HEK293 (cell line): Measurements from ENCODE around the gene MATCAP1.
A peak's percentile ranks its signal among the peaks of the same experiment; 100 is the strongest.

Experiments used
- CTCF ChIA-PET: fragments of 350-600 bp; formaldehyde crosslinking; extraction: SDS; loops from one replicate; lab custom pipeline; 2021; ENCODE audit warnings: antibody characterized with exemption; lab: Yijun Ruan, JAX
- POLR2A ChIA-PET: fragments of 300-600 bp; formaldehyde crosslinking; extraction: SDS; loops from one replicate; lab custom pipeline; 2020; ENCODE audit warnings: antibody characterized with exemption, inconsistent platforms; lab: Yijun Ruan, JAX
- H3K27ac ChIP-seq: fragments of 200-500 bp; sonication (Bioruptor generic); 2 replicates; pipeline ENCODE4 v1.5.1; 2014; ENCODE audit warnings: low read depth, low read length, control low read depth, inconsistent platforms; ENCODE audit errors: extremely low read depth
- H3K36me3 ChIP-seq, 2 experiments: fragments of 200-500 bp in 1 of 2; sonication (Bioruptor generic) in 1 of 2; 1 replicate in 1 of 2; 2 replicates in 1 of 2; pipeline ENCODE4 v1.5.1; 2014 to 2017; ENCODE audit warnings: inconsistent platforms in 2 of 2, low read length in 2 of 2; ENCODE audit not compliant: control insufficient read depth in 2 of 2, insufficient read depth in 1 of 2
- H3K4me1 ChIP-seq: fragments of 200-500 bp; sonication (Bioruptor generic); 2 replicates; pipeline ENCODE4 v1.5.1; 2014; ENCODE audit warnings: mild to moderate bottlenecking, low read length, inconsistent platforms; ENCODE audit not compliant: control insufficient read depth, insufficient read depth
- H3K4me3 ChIP-seq: 2 replicates; pipeline ENCODE4 v1.5.1; 2011; ENCODE audit warnings: low read depth, mild to moderate bottlenecking, control low read depth, low read length, moderate library complexity
- H3K9me3 ChIP-seq: fragments of 200-500 bp; sonication (Bioruptor generic); 2 replicates; pipeline ENCODE4 v1.5.1; 2014; ENCODE audit warnings: low read depth, low read length, inconsistent platforms; ENCODE audit not compliant: control insufficient read depth, insufficient read depth
- GLIS2 ChIP-seq: fragments of 450-650 bp; formaldehyde crosslinking; IDR thresholded peaks from 2 replicates; pipeline ENCODE4 v1.5.1; 2016; ENCODE audit warnings: missing biosample characterization, missing genetic modification characterization
- KLF16 ChIP-seq: fragments of 450-650 bp; formaldehyde crosslinking; IDR thresholded peaks from 2 replicates; pipeline ENCODE4 v1.5.1; 2017; ENCODE audit warnings: missing biosample characterization, missing genetic modification characterization
- OVOL3 ChIP-seq: fragments of 450-650 bp; formaldehyde crosslinking; IDR thresholded peaks from 2 replicates; pipeline ENCODE4 v1.5.1; 2016; ENCODE audit warnings: missing biosample characterization, missing genetic modification characterization
- PBX3 ChIP-seq: sonication (generic); formaldehyde crosslinking; IDR thresholded peaks from 2 replicates; pipeline ENCODE4 v1.8.1; 2022; ENCODE audit warnings: mild to moderate bottlenecking, moderate library complexity, missing genetic modification reagents
- ZBTB17 ChIP-seq: fragments of 450-650 bp; formaldehyde crosslinking; IDR thresholded peaks from 2 replicates; pipeline ENCODE4 v1.5.1; 2016; ENCODE audit warnings: missing biosample characterization, missing genetic modification characterization
- ZBTB48 ChIP-seq: fragments of 450-650 bp; formaldehyde crosslinking; IDR thresholded peaks from 2 replicates; pipeline ENCODE4 v1.5.1; 2016; ENCODE audit warnings: missing biosample characterization, missing genetic modification characterization
- ZNF184 ChIP-seq: fragments of 450-650 bp; IDR thresholded peaks from 2 replicates; pipeline ENCODE4 v1.5.1; 2018; ENCODE audit warnings: missing biosample characterization, mild to moderate bottlenecking, missing genetic modification characterization
- ZNF335 ChIP-seq: fragments of 450-650 bp; formaldehyde crosslinking; conservative IDR thresholded peaks from 2 replicates; pipeline ENCODE4 v1.5.1; 2016; ENCODE audit warnings: missing biosample characterization, missing genetic modification characterization
- ZNF341 ChIP-seq: fragments of 450-650 bp; formaldehyde crosslinking; IDR thresholded peaks from 2 replicates; pipeline ENCODE4; 2016; ENCODE audit warnings: low read depth, missing biosample characterization, missing genetic modification characterization
- ZNF398 ChIP-seq: fragments of 450-650 bp; formaldehyde crosslinking; IDR thresholded peaks from 2 replicates; pipeline ENCODE4 v1.5.1; 2017; ENCODE audit warnings: missing biosample characterization, missing genetic modification characterization
- ZNF518A ChIP-seq: fragments of 450-650 bp; formaldehyde crosslinking; conservative IDR thresholded peaks from 2 replicates; pipeline ENCODE4 v1.5.1; 2016; ENCODE audit warnings: low read depth, missing biosample characterization, missing genetic modification characterization
- ZNF561 ChIP-seq: fragments of 450-650 bp; IDR thresholded peaks from 2 replicates; pipeline ENCODE4 v1.5.1; 2018; ENCODE audit warnings: missing biosample characterization, missing genetic modification characterization, borderline replicate concordance
- ZNF639 ChIP-seq: fragments of 450-650 bp; formaldehyde crosslinking; IDR thresholded peaks from 2 replicates; pipeline ENCODE4 v1.5.1; 2016; ENCODE audit warnings: missing biosample characterization, missing genetic modification characterization
- ZNF692 ChIP-seq: fragments of 450-650 bp; formaldehyde crosslinking; IDR thresholded peaks from 2 replicates; pipeline ENCODE4 v1.5.1; 2016; ENCODE audit warnings: missing biosample characterization, missing genetic modification characterization
- ZNF777 ChIP-seq: fragments of 450-650 bp; formaldehyde crosslinking; IDR thresholded peaks from 2 replicates; pipeline ENCODE4 v1.5.1; 2017; ENCODE audit warnings: missing biosample characterization, missing genetic modification characterization, borderline replicate concordance
- TF ChIP-seq, protein P1 (sequence below): fragments of 450-650 bp; formaldehyde crosslinking; optimal IDR thresholded peaks from 2 replicates; pipeline ENCODE3; 2016; ENCODE audit warnings: missing biosample characterization, mild to moderate bottlenecking, missing genetic modification characterization
- TF ChIP-seq, protein P2 (sequence below): fragments of 450-650 bp; formaldehyde crosslinking; IDR thresholded peaks from 2 replicates; pipeline ENCODE4 v1.5.1; 2016; ENCODE audit warnings: missing biosample characterization, missing genetic modification characterization

Gene MATCAP1

DNA sequence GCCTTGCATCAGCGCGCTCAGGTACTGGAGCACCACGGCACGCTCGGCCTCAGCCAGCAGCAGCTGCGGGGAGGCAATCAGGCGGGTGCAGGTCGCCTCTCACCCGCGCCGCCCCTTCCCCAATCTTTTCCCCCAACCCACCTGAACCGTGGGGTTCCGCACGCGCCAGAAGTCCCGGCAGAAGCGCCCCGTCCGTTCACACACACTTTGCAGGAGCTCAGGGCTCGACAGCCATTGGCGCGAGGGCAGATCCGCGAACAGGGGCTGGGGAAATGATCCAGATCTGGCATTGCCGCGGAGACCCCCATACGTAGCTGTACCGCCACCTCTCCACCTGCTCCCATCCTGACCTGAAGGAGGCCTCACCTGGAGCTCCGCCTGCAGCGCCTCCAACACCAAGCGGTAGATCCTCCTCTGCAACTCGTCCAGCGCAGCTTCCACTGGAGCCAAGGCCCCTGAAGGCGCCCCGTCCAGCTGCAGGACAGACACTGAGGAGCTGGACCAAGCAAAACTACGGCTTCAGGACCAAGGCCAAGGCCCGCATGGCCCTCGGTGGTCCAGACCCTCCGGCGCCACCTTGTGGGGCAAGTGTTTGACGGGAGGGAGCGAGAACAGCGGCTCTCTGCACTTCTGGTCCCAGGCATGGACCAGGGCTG, 1.4 kb upstream of the MATCAP1 start (continued):
- TF ChIP-seq ZNF639 = no peak
- no peak for TF ChIP-seq OVOL3
- TF ChIP-seq ZBTB17 (tag by site-specific recombination) = peak; percentile 71
- 0 out of 2 replicates have a peak, but pooled peaks have one; percentile 14 for TF ChIP-seq ZBTB48 (tag by site-specific recombination)
- peak; percentile 78 for TF ChIP-seq ZNF341 (tag by site-specific recombination)
- TF ChIP-seq, protein P1, sequence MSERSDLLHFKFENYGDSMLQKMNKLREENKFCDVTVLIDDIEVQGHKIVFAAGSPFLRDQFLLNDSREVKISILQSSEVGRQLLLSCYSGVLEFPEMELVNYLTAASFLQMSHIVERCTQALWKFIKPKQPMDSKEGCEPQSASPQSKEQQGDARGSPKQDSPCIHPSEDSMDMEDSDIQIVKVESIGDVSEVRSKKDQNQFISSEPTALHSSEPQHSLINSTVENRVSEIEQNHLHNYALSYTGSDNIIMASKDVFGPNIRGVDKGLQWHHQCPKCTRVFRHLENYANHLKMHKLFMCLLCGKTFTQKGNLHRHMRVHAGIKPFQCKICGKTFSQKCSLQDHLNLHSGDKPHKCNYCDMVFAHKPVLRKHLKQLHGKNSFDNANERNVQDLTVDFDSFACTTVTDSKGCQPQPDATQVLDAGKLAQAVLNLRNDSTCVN (tag by site-specific recombination) = peak; percentile 14
- peak; percentile 61 for TF ChIP-seq ZNF335 (tag by site-specific recombination)
- 0 out of 2 replicates have a peak, but pooled peaks have one; percentile 70 for TF ChIP-seq PBX3 (CRISPR knock-in tag)
- peak; percentile 44; the same call in 1 of the 2 replicates for TF ChIP-seq ZNF561 (tag by site-specific recombination)
- peak; percentile 51 for TF ChIP-seq GLIS2 (tag by site-specific recombination)
- 0 out of 2 replicates have a peak, but pooled peaks have one; percentile 44 for TF ChIP-seq KLF16 (tag by site-specific recombination)
- TF ChIP-seq ZNF692 (tag by site-specific recombination) = peak; percentile 37; the same call in 1 of the 2 replicates
- TF ChIP-seq ZNF184 = no peak
- TF ChIP-seq, protein P2, sequence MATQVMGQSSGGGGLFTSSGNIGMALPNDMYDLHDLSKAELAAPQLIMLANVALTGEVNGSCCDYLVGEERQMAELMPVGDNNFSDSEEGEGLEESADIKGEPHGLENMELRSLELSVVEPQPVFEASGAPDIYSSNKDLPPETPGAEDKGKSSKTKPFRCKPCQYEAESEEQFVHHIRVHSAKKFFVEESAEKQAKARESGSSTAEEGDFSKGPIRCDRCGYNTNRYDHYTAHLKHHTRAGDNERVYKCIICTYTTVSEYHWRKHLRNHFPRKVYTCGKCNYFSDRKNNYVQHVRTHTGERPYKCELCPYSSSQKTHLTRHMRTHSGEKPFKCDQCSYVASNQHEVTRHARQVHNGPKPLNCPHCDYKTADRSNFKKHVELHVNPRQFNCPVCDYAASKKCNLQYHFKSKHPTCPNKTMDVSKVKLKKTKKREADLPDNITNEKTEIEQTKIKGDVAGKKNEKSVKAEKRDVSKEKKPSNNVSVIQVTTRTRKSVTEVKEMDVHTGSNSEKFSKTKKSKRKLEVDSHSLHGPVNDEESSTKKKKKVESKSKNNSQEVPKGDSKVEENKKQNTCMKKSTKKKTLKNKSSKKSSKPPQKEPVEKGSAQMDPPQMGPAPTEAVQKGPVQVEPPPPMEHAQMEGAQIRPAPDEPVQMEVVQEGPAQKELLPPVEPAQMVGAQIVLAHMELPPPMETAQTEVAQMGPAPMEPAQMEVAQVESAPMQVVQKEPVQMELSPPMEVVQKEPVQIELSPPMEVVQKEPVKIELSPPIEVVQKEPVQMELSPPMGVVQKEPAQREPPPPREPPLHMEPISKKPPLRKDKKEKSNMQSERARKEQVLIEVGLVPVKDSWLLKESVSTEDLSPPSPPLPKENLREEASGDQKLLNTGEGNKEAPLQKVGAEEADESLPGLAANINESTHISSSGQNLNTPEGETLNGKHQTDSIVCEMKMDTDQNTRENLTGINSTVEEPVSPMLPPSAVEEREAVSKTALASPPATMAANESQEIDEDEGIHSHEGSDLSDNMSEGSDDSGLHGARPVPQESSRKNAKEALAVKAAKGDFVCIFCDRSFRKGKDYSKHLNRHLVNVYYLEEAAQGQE = peak; percentile 98

DNA sequence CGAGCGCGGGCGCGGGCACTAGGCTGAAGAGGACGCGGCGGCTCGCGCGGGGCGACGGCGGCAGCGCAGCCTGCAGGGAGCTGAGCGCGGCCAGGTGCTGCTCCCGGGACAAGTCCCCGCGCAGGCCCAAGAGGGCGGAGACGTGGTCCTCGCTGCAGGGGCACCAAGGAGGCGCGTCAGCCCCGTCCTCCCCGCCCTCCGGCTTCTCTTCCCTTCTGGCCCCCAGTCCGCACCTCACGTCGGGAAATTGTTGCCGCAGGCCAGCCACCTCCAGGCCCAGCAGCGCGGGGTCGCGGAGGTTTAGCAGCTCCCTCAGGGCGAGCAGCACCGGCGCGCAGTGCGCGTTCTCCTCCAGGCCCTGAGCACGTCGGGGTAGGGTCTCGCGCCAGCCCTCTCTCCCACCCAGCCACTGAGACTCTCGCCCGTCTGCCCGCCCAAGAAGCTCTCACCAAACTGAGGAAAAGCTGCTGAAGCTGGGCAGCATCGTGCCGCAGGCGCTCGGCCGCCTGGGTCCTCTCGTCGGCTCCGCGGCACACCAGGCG, 761 bp upstream of the MATCAP1 start:
- H3K36me3 ChIP-seq = peaks cover 0 to 19% of the 10 kb centered on the region in 2 experiments; a peak in 1 of 3 replicates
- peak overlapping the region; percentile 84 for H3K4me3 ChIP-seq
- ChIA-PET POLR2A (interaction anchor here (0.9 to 1.0 kb wide), 3 partner anchors 34 to 74 kb away, joined by 3 read pairs; partner anchors contain the start of genes B3GNT9 and FHOD1), CTCF (interaction anchor here (0.6 to 2.6 kb wide), 27 partner anchors 8 to 1190 kb away, joined by 3 to 30 read pairs (median 4); partner anchors contain the start of gene CES3)
- peak overlapping the region; percentile 88; the same call in 1 of the 2 replicates for H3K27ac ChIP-seq
- no peaks in the 10 kb centered on the region for H3K9me3 ChIP-seq
- 0 out of 2 replicates have a peak, but pooled peaks have one; percentile 6 for TF ChIP-seq ZNF398
- TF ChIP-seq ZNF518A = no peak
- peak; percentile 48 for TF ChIP-seq ZNF777 (tag by site-specific recombination)
- peaks cover 9% of the 10 kb centered on the region for H3K4me1 ChIP-seq
